H7 (cell line): ENCODE measurements around the gene GNAS. TPM values are rescaled to one million over a fixed set of nuclear protein-coding genes. Genes with fewer than 3 reads are reported as not detected.
"Not testable (repeated sequence)": the region's sequence is repeated elsewhere in the genome, so short reads cannot be mapped to it uniquely, and the experiment has no call there.

Experiments used
- DNase-seq: peaks from one replicate; pipeline ENCODE4 v3.0.0; 2012
- H3K27me3 ChIP-seq: 2 replicates; pipeline ENCODE4 v1.6.0; 2011; ENCODE audit warnings: mild to moderate bottlenecking, low read length; ENCODE audit not compliant: control insufficient read depth, insufficient read depth
- H3K36me3 ChIP-seq: replicated peaks from 2 replicates; pipeline ENCODE4 v1.5.1; 2011; ENCODE audit warnings: low read length; ENCODE audit not compliant: control insufficient read depth, insufficient read depth
- H3K4me3 ChIP-seq: 2 replicates; pipeline ENCODE4 v1.5.1; 2011; ENCODE audit warnings: low read depth, mild to moderate bottlenecking, control low read depth, low read length, moderate library complexity; ENCODE audit not compliant: insufficient read depth
- total RNA-seq: library from RNA; depleted of rRNA; stranded (reverse); fragments of >200 nt; shearing (Covaris generic); gene quantifications from 2 replicates; pipeline ENCODE4 v1.2.3, GENCODE V29; 2014

GNAS gene
- total RNA-seq, 1 experiment from 2014 or later = 685 TPM

GRCh38 chr20:58820515-58820914, 32.0 kb upstream of the GNAS start:
- peaks cover 23% of the 10 kb centered on the region for H3K36me3 ChIP-seq
- not testable (repeated sequence) for DNase-seq, H3K4me3 ChIP-seq, H3K27me3 ChIP-seq

GRCh38 chr20:58822149-58822548, 30.4 kb upstream of the GNAS start:
- peak; percentile 70 for DNase-seq
- H3K4me3 ChIP-seq = no peak overlapping the region
- peaks cover 23% of the 10 kb centered on the region for H3K36me3 ChIP-seq
- no peaks in the 10 kb centered on the region for H3K27me3 ChIP-seq

- Histone ChIP-seq H3K36me3 (peaks cover 22% of the 10 kb centered on the region), H3K4me3 (no peak overlapping the region), H3K27me3 (no peaks in the 10 kb centered on the region)
- DNase-seq = peak; percentile 39
Measured at GRCh38 chr20:58822748-58823730, 29.5 kb upstream of the GNAS start.

- Histone ChIP-seq H3K4me3 (no peak overlapping the region), H3K36me3 (peaks cover 18% of the 10 kb centered on the region), H3K27me3 (no peaks in the 10 kb centered on the region)
- no peak for DNase-seq
Measured at GRCh38 chr20:58824843-58825242, 27.7 kb upstream of the GNAS start.

- no peaks in the 10 kb centered on the region for H3K27me3 ChIP-seq
- H3K36me3 ChIP-seq = peaks cover 17% of the 10 kb centered on the region
- no peak overlapping the region for H3K4me3 ChIP-seq
- DNase-seq = no peak
Measured at GRCh38 chr20:58825450-58825849, 27.1 kb upstream of the GNAS start.

- no peak overlapping the region for H3K4me3 ChIP-seq
- H3K27me3 ChIP-seq = no peaks in the 10 kb centered on the region
- DNase-seq = peak; percentile 36
- peaks cover 14% of the 10 kb centered on the region for H3K36me3 ChIP-seq
Measured at GRCh38 chr20:58826271-58826670, 26.2 kb upstream of the GNAS start.

- DNase-seq = no peak
- no peak overlapping the region for H3K4me3 ChIP-seq
- H3K27me3 ChIP-seq = no peaks in the 10 kb centered on the region
- H3K36me3 ChIP-seq = peaks cover 17% of the 10 kb centered on the region
Measured at GRCh38 chr20:58828136-58828535, 24.4 kb upstream of the GNAS start.

- not testable (repeated sequence) for H3K4me3 ChIP-seq, H3K27me3 ChIP-seq, DNase-seq
- peaks cover 18% of the 10 kb centered on the region for H3K36me3 ChIP-seq
Measured at GRCh38 chr20:58828804-58829203, 23.7 kb upstream of the GNAS start.

- no peak for DNase-seq
- Histone ChIP-seq H3K27me3 (no peaks in the 10 kb centered on the region), H3K36me3 (peaks cover 20% of the 10 kb centered on the region), H3K4me3 (no peak overlapping the region)
Measured at GRCh38 chr20:58829531-58829941, 23.0 kb upstream of the GNAS start.

- H3K27me3 ChIP-seq = no peaks in the 10 kb centered on the region
- H3K4me3 ChIP-seq = no peak overlapping the region
- peaks cover 16% of the 10 kb centered on the region for H3K36me3 ChIP-seq
- DNase-seq = no peak
Measured at GRCh38 chr20:58832457-58832856, 20.1 kb upstream of the GNAS start.

- H3K4me3 ChIP-seq = no peak overlapping the region
- DNase-seq = no peak
- peaks cover 1% of the 10 kb centered on the region for H3K27me3 ChIP-seq
- peaks cover 17% of the 10 kb centered on the region for H3K36me3 ChIP-seq
Measured at GRCh38 chr20:58833921-58834320, 18.6 kb upstream of the GNAS start.

GRCh38 chr20:58835231-58835630, 17.3 kb upstream of the GNAS start:
- DNase-seq = no peak
- Histone ChIP-seq H3K4me3 (no peak overlapping the region), H3K27me3 (peaks cover 12% of the 10 kb centered on the region), H3K36me3 (peaks cover 18% of the 10 kb centered on the region)

- DNase-seq = no peak
- H3K36me3 ChIP-seq = peaks cover 21% of the 10 kb centered on the region
- H3K4me3 ChIP-seq = no peak overlapping the region
- H3K27me3 ChIP-seq = peaks cover 27% of the 10 kb centered on the region
Measured at GRCh38 chr20:58836616-58837204, 15.8 kb upstream of the GNAS start.

- peaks cover 33% of the 10 kb centered on the region for H3K27me3 ChIP-seq
- H3K36me3 ChIP-seq = peaks cover 21% of the 10 kb centered on the region
- DNase-seq = no peak
- no peak overlapping the region for H3K4me3 ChIP-seq
Measured at GRCh38 chr20:58837717-58838116, 14.8 kb upstream of the GNAS start.

GRCh38 chr20:58838174-58838573, 14.3 kb upstream of the GNAS start:
- H3K4me3 ChIP-seq = no peak overlapping the region
- H3K36me3 ChIP-seq = peaks cover 18% of the 10 kb centered on the region
- DNase-seq = peak; percentile 40
- peaks cover 33% of the 10 kb centered on the region for H3K27me3 ChIP-seq
